OCI-M2 (cell line): ENCODE data around the gene NGF.
"Not testable (repeated sequence)": the region's sequence is repeated elsewhere in the genome, so short reads cannot be mapped to it uniquely, and the experiment has no call there.

Experiments used
- DNase-seq: peaks from one replicate; lab custom pipeline; 2025; ENCODE audit not compliant: unreplicated experiment; lab: John Stamatoyannopoulos, UW

NGF gene

GRCh38 chr1:115310581-115311473 is 27.2 kb downstream of the NGF start:
- no peak for DNase-seq

- DNase-seq, result not testable (repeated sequence)
Measured at GRCh38 chr1:115309504-115309903, 28.5 kb downstream of the NGF start.

- DNase-seq, result no peak
Measured at GRCh38 chr1:115308969-115309368, 29.1 kb downstream of the NGF start.

- no peak for DNase-seq
Measured at GRCh38 chr1:115307661-115308060, 30.4 kb downstream of the NGF start.

- no peak for DNase-seq
Measured at GRCh38 chr1:115306146-115306545, 31.9 kb downstream of the NGF start.

- no peak for DNase-seq
Measured at GRCh38 chr1:115303364-115303763, 34.7 kb downstream of the NGF start.

- DNase-seq, result no peak
Measured at GRCh38 chr1:115302390-115302961, 35.6 kb downstream of the NGF start.

- no peak for DNase-seq
Measured at GRCh38 chr1:115301438-115302020, 36.5 kb downstream of the NGF start.

GRCh38 chr1:115300087-115300876 is 37.8 kb downstream of the NGF start:
- no peak for DNase-seq

- DNase-seq, result no peak
Measured at GRCh38 chr1:115299266-115299665, 38.8 kb downstream of the NGF start.

GRCh38 chr1:115296981-115297380 is 41.1 kb downstream of the NGF start:
- no peak for DNase-seq

GRCh38 chr1:115295904-115296696 is 41.9 kb downstream of the NGF start:
- DNase-seq, result no peak

- no peak for DNase-seq
Measured at GRCh38 chr1:115293899-115294298, 44.1 kb downstream of the NGF start.

- no peak for DNase-seq
Measured at GRCh38 chr1:115293006-115293405, 45.0 kb downstream of the NGF start.

- DNase-seq, result no peak
Measured at GRCh38 chr1:115291741-115292140, 46.3 kb downstream of the NGF start.

GRCh38 chr1:115289940-115290339 is 48.1 kb downstream of the NGF start:
- DNase-seq, result no peak

- no peak for DNase-seq
Measured at GRCh38 chr1:115288591-115289198, 49.4 kb downstream of the NGF start.

- no peak for DNase-seq
Measured at GRCh38 chr1:115286431-115287205, 51.4 kb downstream of the NGF start.

GRCh38 chr1:115284209-115284608 is 53.8 kb downstream of the NGF start:
- no peak for DNase-seq
